OCI-LY1 (cell line): ENCODE measurements around the gene SEPTIN5.
A peak's percentile ranks its signal among the peaks of the same experiment; 100 is the strongest.

ENCODE experiments used
- H2AFZ ChIP-seq: fragments of 200-600 bp; sonication (generic), shearing (Covaris generic); 2 replicates; pipeline ENCODE4 v1.6.0; 2014; ENCODE audit warnings: antibody characterized with exemption, mild to moderate bottlenecking, low read length
- H3F3A ChIP-seq: fragments of 200-600 bp; sonication (generic), shearing (Covaris generic); 2 replicates; pipeline ENCODE4 v1.6.0; 2014; ENCODE audit warnings: mild to moderate bottlenecking, antibody characterized with exemption, low read length, moderate library complexity; ENCODE audit not compliant: insufficient read depth
- H3K27ac ChIP-seq: fragments of 200-600 bp; sonication (generic); 2 replicates; pipeline ENCODE4 v1.5.1; 2014; ENCODE audit warnings: low read length, mixed run types, mild to moderate bottlenecking, low read depth; ENCODE audit not compliant: poor library complexity, severe bottlenecking
- H3K27me3 ChIP-seq: fragments of 200-600 bp; sonication (generic); 2 replicates; pipeline ENCODE4 v1.6.0; 2014; ENCODE audit warnings: antibody characterized with exemption, mild to moderate bottlenecking, low read length, moderate library complexity; ENCODE audit not compliant: insufficient read depth
- H3K36me3 ChIP-seq: fragments of 200-600 bp; sonication (generic); 2 replicates; pipeline ENCODE4 v1.6.1; 2014; ENCODE audit warnings: mild to moderate bottlenecking, antibody characterized with exemption, low read length, moderate library complexity, mixed read lengths; ENCODE audit not compliant: insufficient read depth
- H3K4me1 ChIP-seq: fragments of 200-600 bp; sonication (generic); 2 replicates; pipeline ENCODE4 v1.5.1; 2014; ENCODE audit warnings: mild to moderate bottlenecking, low read length, moderate library complexity; ENCODE audit not compliant: insufficient read depth, severe bottlenecking
- H3K4me2 ChIP-seq: fragments of 200-600 bp; sonication (generic), shearing (Covaris generic); 2 replicates; pipeline ENCODE4 v1.6.1; 2014; ENCODE audit warnings: low read length
- H3K4me3 ChIP-seq: fragments of 200-600 bp; sonication (generic); 2 replicates; pipeline ENCODE4 v1.5.1; 2014; ENCODE audit warnings: low read length, low read depth, mild to moderate bottlenecking, mixed read lengths; ENCODE audit not compliant: poor library complexity, severe bottlenecking
- H3K79me2 ChIP-seq: fragments of 200-600 bp; shearing (Covaris generic); 2 replicates; pipeline ENCODE4 v1.6.1; 2016; ENCODE audit warnings: mixed run types, low read length, mixed read lengths; ENCODE audit not compliant: insufficient read depth
- H3K9ac ChIP-seq: fragments of 200-600 bp; sonication (generic), shearing (Covaris generic); 2 replicates; pipeline ENCODE4 v1.6.1; 2014; ENCODE audit warnings: mild to moderate bottlenecking, low read length, mixed read lengths
- H3K9me2 ChIP-seq: fragments of 200-600 bp; sonication (generic), shearing (Covaris generic); 2 replicates; pipeline ENCODE4 v1.6.1; 2014; ENCODE audit warnings: low read depth, mild to moderate bottlenecking, low read length, mixed read lengths
- H3K9me3 ChIP-seq: fragments of 200-600 bp; shearing (Covaris generic); 2 replicates; pipeline ENCODE4 v1.6.1; 2014; ENCODE audit warnings: low read length, mixed read lengths
- H4K20me1 ChIP-seq: fragments of 200-600 bp; sonication (generic), shearing (Covaris generic); 2 replicates; pipeline ENCODE4 v1.6.0; 2016; ENCODE audit warnings: mild to moderate bottlenecking, low read length; ENCODE audit not compliant: insufficient read depth
- CTCF ChIP-seq: fragments of 200-600 bp; sonication (generic), shearing (Covaris generic); IDR thresholded peaks from 2 replicates; pipeline ENCODE4 v1.5.1; 2017; ENCODE audit warnings: mild to moderate bottlenecking, antibody characterized with exemption, low read length, moderate library complexity, mixed read lengths
- EZH2 ChIP-seq: fragments of 200-600 bp; sonication (generic), shearing (Covaris generic); IDR thresholded peaks from 2 replicates; pipeline ENCODE4 v1.8.0; 2017; ENCODE audit warnings: borderline replicate concordance, mixed run types, mild to moderate bottlenecking, antibody characterized with exemption, low read length, moderate library complexity, mixed read lengths

Gene SEPTIN5

GRCh38 chr22:19766511-19767426 is 52.5 kb downstream of the SEPTIN5 start:
- Histone ChIP-seq H2AFZ (no peak overlapping the region), H3K4me1 (peaks cover 8% of the 10 kb centered on the region), H3K9ac (peak overlapping the region; percentile 44; the same call in 1 of the 2 replicates), H3K36me3 (no peaks in the 10 kb centered on the region), H3K79me2 (no peaks in the 10 kb centered on the region), H3F3A (no peaks in the 10 kb centered on the region), H3K27me3 (peaks cover 13% of the 10 kb centered on the region), H4K20me1 (no peaks in the 10 kb centered on the region), H3K4me2 (peak overlapping the region; percentile 70), H3K27ac (no peak overlapping the region), H3K4me3 (peak overlapping the region; percentile 51), H3K9me3 (no peaks in the 10 kb centered on the region), H3K9me2 (no peaks in the 10 kb centered on the region)
- peak; percentile 63 for TF ChIP-seq CTCF
- no peak for TF ChIP-seq EZH2

GRCh38 chr22:19767427-19768341 is 53.4 kb downstream of the SEPTIN5 start:
- Histone ChIP-seq H3K36me3 (no peaks in the 10 kb centered on the region), H3K4me1 (peaks cover 12% of the 10 kb centered on the region), H3K27me3 (peaks cover 10% of the 10 kb centered on the region), H3K4me3 (peak overlapping the region; percentile 51), H3F3A (no peaks in the 10 kb centered on the region), H3K9ac (no peak overlapping the region), H2AFZ (no peak overlapping the region), H3K27ac (no peak overlapping the region), H3K9me2 (no peaks in the 10 kb centered on the region), H4K20me1 (no peaks in the 10 kb centered on the region), H3K79me2 (no peaks in the 10 kb centered on the region), H3K9me3 (no peaks in the 10 kb centered on the region), H3K4me2 (peak overlapping the region; percentile 70)
- TF ChIP-seq CTCF, result no peak
- no peak for TF ChIP-seq EZH2

GRCh38 chr22:19769393-19769715 is 55.1 kb downstream of the SEPTIN5 start:
- no peaks in the 10 kb centered on the region for H3F3A ChIP-seq
- TF ChIP-seq EZH2, result no peak
- no peak for TF ChIP-seq CTCF
- no peaks in the 10 kb centered on the region for H3K9me3 ChIP-seq
- no peak overlapping the region; the same call in 1 of the 2 replicates for H3K4me2 ChIP-seq
- H3K4me1 ChIP-seq, result peaks cover 25% of the 10 kb centered on the region
- no peaks in the 10 kb centered on the region for H3K36me3 ChIP-seq
- H4K20me1 ChIP-seq, result no peaks in the 10 kb centered on the region
- no peak overlapping the region for H3K9ac ChIP-seq
- no peak overlapping the region for H2AFZ ChIP-seq
- H3K9me2 ChIP-seq, result no peaks in the 10 kb centered on the region
- H3K4me3 ChIP-seq, result no peak overlapping the region
- H3K79me2 ChIP-seq, result no peaks in the 10 kb centered on the region
- no peak overlapping the region for H3K27ac ChIP-seq
- peaks cover 3% of the 10 kb centered on the region; the same call in 1 of the 2 replicates for H3K27me3 ChIP-seq
